GM21737 (cell line): ENCODE measurements around the gene PCNX1.
"Not testable (repeated sequence)": the region's sequence is repeated elsewhere in the genome, so short reads cannot be mapped to it uniquely, and the experiment has no call there.

Experiments used
- ATAC-seq: cut with Tn5 transposase; IDR thresholded peaks from one replicate; pipeline ENCODE4 v1.9.1; 2021; ENCODE audit warnings: mild to moderate bottlenecking, moderate library complexity; ENCODE audit not compliant: unreplicated experiment

PCNX1 gene

DNA sequence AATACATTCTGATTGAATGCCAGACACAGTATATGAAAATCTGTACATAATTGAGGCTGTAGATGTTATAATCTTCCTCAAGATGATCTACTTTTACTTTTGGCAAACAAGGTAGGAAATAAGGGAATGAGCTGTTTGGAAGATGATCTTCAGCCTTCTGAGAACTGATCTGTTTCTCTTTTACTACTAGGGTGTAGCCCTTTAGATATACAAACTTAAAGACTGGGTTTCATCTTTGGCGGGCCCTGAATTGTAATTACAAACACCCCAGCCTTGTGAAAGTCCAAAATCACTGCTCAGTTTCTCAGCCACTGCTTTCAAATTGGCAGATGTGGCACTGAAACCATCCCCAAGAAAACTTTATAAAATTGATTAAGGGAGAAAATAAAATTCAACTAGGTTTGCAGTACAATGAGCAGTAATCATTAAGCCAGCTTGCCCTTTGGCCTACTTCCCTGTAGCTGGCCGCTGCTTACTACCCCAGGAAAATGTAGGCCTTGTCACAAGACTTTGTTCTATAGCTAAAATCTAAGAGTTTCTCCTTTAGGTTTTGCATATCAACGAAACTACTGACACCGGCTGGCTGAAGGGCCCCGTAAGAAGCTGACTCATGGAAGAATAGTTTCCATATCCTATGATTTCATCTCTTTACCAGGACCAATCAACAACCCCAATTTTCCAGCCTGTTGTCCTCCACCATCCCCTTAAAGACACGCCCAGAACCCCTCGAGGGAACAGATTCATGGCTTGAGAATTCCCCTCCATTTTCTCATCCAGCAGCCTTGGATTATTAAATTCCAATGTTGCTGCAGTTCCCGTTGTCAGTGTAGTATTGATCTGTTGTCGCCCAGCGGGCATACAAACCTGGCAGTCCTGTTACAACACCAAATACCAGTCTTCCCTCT lies 210.8 kb downstream of the PCNX1 start:
- no peak for ATAC-seq

- no peak for ATAC-seq
Measured at GRCh38 chr14:71119075-71119474, 211.8 kb downstream of the PCNX1 start.

- no peak for ATAC-seq
Measured at GRCh38 chr14:71119832-71120231, 212.6 kb downstream of the PCNX1 start.

DNA sequence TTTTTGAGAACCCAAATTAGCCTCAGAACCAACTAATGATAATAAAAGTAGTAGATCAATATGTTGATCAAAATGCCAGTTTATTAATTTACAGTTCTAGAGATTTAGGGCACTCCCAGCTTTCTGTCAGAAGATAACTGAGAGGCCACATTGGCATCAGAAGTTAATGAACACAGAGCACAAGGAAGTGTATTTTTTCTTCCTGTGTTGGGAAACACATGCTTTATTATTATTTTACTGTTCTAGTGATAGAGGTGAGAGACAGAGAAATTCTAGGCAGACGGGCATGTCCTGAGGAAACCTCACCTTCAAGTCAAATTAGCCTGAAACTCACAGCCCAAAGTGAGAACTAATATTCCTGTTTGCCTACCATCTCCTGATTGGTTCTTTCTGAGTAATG lies 213.7 kb downstream of the PCNX1 start:
- ATAC-seq = no peak

DNA sequence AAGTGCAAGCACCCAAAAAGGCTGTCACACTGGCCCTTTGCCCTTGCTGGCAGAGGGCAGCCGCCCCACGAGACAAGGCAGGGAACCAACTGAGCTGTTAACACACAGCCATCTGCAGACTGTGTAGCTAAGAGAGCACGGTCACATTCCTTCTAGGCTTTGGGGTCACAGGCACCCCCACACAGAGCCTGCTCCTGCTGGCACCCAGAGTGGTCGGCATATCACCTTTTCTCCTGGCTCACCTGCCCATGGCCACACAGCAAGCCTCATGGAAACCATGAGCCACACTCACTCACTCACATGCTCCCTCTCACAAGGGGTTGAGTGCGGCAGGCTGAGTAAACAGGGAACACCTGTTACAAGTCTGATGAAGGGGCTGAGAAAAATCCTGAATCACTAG lies 214.5 kb downstream of the PCNX1 start:
- ATAC-seq = no peak

DNA sequence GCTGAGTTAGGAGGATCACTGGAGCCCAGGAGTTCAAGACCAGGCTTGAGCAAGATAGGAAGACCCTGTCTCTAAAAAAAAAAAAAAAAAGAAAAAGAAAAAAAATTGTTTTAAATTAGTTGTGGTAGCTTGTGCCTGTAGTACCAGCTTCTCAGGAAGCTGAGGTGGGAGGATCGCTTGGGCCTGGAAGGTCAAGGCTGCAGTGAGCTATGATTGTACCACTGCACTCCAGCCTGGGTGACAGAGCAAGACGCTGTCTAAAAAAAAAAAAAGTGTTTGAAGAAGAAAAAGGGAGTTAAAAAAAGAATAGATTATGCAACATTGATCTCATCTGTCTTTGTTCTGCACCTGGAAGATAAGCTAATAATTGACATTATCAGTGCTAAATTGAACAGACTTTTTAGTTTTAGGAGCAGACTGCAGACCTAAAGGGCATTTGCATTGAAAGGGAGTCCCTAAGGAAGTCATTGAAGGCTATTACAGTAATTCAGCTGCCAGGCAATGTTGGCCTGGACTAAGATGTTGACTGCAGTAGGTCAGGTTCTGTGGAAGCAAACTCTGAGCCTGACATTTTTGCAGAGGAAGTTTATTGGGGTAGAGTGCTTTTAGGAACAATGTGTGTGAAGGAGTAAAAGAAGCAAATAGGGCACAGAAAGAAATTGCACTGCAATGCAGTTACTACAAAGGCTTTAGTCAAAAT lies 215.8 kb downstream of the PCNX1 start:
- no peak for ATAC-seq

DNA sequence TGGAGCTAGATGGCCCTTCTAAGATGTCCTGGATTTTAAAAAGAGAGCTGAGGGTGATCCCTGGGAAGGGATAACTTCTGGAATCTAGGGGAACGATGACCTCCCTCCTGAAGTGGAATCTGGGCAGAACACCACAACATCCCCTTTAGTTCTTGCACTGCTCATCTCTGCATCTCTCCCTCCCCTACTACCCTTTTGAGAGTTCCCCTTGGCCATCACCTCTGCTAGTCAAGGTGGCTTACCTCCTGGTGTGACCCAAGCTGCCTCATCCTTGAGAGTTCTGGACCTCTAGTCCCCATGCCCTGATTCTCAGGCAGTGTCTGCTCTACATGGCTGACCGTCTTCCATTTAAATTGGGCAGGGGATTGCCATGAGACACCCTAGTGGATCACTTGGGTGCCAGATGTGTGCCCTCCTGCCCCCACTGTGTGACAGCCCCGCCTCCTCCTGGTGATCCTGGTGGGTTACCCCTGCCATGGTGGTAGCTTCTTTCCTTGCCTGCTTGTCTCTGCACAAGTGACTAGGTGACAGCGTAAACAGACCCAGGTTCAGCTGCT lies 216.4 kb downstream of the PCNX1 start:
- ATAC-seq = no peak

- not testable (repeated sequence) for ATAC-seq
Measured at GRCh38 chr14:71129716-71130490, 222.6 kb downstream of the PCNX1 start.

DNA sequence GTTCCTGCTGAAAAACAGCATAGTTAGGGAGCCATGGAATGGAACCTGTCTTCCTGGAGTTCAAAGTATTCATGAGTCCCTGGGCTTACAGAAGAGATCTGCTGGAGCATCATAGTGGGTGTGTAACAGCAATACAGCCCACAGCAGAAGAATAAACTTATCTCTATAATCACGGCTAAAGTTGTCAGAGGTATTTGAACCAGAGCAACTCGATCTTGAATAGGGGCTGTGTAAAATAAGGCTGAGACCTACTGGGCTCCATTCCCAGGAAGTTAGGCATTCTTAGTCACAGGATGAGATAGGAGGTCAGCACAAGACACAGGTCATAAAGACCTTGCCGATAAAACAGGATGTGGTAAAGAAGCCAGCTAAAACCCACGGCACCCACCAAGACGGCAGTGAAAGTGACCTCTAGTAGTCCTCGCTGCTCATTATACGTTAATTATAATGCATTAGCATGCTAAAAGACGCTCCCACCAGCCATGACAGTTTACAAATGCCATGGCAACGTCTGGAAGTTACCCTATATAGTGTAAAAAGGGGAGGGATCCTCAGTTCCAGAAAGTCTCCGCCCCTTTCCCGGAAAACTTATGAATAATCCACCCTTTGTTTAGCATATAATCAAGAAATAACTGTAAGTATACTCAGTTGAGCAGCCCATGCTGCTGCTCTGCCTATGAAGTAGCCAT lies 223.4 kb downstream of the PCNX1 start:
- ATAC-seq = no peak

DNA sequence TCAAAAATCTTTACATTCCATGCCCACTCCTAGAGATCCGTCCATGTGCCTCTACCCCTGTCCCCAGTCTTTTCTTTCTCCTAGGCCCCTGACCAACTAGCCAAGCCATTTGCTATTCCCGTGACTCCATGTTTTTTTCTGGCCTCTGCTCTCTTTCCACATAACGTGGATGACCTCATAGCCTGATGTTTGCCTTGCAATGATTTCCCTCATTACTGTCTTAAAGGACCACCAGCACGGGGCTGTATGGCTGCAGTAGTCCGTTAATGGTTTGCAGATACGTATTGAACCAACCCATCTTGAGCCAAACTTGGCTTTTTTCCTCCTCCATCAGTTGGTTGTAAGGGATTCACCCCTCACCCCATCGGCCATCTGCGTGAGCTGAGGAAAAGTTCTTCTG lies 226.0 kb downstream of the PCNX1 start:
- no peak for ATAC-seq

DNA sequence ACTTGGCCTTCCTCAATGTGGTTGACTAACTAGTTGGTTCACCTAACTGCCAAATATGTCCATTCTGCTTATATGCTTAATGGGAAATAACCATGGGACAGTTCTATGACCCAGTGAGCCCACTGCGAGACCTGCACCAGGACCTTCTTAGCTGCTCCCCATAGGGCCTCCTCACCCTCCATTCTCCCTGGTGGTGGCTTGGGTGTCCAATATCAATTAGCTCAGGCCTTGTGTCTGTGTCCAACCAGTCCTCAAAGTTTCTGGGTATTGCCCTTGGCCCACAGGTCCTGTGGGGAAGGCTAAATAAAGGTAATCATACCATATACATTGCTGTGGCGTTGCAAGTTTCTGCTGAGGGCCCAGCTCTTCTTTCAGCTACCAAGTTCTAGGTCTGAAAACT lies 228.2 kb downstream of the PCNX1 start:
- no peak for ATAC-seq

GRCh38 chr14:71135911-71136310 lies 228.7 kb downstream of the PCNX1 start:
- no peak for ATAC-seq

- ATAC-seq = no peak
Measured at GRCh38 chr14:71136386-71137060, 229.3 kb downstream of the PCNX1 start.

DNA sequence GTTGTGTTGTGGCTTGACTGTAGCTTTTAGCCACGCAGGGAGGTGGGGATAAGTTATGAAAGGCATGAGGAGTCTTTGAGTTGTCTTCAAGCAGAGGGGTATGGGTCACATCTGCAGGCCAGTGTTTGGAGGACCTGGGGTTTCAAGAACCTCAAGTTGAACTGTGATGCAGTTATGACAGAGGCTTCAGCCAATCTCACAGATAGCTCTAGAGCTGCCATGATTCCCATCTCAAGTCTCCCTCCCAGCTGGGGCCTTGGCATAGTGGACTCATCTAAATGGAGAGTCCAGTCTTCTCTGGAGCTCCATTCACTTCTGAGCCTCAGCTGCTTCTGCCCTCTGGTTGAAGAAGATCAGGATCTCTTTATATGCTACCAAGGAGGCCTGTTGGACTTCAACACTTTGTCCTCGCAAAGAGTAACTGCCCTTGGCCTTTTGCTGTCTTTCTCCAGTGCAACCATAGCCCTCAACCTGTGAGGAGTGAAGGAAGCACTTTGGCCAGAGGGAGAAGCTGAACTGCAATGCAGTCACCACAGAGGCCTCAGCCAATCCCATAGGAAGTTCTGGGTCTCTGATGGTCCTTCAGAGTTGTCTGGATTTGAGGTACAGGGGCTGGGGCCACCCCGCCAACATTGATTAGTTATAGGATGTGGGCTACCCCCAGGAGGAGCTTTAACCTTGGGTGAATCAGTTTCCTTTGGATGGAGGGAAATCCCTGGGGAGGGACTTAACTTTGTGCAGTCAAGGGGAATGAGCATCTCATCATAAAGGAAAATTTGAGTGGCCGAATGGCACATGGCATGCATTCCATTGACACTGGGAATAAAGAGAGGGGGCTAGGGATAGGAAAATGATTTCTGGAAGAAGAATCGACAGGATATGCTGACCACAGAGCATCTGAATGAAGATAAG lies 230.5 kb downstream of the PCNX1 start:
- ATAC-seq = no peak

- no peak for ATAC-seq
Measured at GRCh38 chr14:71138448-71139293, 231.4 kb downstream of the PCNX1 start.

DNA sequence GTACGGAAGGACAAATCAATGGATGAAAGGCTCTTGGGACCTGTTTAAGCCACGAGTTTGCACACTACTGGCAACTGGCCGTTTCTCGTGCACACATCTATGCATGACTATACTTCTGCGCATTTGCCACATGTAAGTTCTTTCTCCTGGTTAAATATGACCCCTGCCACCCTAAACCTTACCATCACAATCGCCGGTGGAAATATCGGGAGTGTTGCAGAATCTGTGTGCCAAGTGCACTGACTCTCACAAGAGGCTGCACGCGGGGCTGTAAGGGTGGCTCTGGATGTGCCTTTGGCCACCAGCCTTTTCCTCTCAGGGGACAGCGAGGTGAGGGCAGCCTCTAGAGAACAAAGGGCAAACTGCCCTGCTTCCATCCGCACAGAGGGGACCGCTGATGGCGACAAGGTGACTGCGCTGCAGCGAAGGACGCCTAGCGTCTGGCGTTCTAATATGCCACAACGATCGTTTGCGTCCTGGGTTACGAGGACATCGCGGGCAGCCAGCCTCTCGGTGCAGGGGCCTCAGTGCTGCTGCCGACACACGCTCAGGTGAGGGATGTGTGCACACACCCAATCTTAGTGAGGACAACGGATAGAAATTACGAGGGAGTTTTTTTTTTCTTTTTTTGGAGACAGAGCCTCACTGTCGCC lies 232.2 kb downstream of the PCNX1 start:
- no peak for ATAC-seq

DNA sequence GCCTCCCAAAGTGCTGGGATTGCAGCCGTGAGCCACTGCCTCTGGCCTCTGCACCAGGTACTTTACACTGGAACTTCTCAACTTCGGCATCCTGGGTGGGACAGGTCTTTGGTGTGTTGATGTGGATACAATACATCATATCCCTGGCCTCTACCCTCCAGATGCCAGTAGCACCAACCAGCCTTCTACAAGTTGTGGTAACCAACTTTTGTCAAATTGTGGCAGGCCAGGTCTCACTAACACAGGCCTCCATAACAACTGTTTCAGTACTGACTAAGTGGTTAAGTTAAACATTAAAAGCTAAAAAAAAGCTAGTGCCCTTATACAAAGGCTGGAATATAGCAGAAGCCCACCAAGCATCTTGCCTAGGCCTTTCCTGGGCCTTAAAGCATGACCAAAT lies 232.9 kb downstream of the PCNX1 start:
- ATAC-seq = no peak
